Mucosa of rectum (tissue), 2 donors: ENCODE measurements around the gene ZNF467.

ENCODE experiments used
- H3K27ac ChIP-seq, 2 donors: one replicate each; pipeline ENCODE4 v1.7.0; 2013; ENCODE audit warnings: inconsistent platforms in 2 of 2, low read depth in 2 of 2, low read length in 2 of 2
- H3K27me3 ChIP-seq, 2 donors: one replicate each; pipeline ENCODE4 v1.7.0; 2013; ENCODE audit warnings: low read length in 2 of 2; ENCODE audit not compliant: control insufficient read depth in 2 of 2, insufficient read depth in 2 of 2
- H3K36me3 ChIP-seq, 2 donors: one replicate each; pipeline ENCODE4 v1.7.0; 2013; ENCODE audit warnings: low read length in 2 of 2; ENCODE audit not compliant: control insufficient read depth in 2 of 2, insufficient read depth in 2 of 2
- H3K4me1 ChIP-seq, 2 donors: one replicate each; pipeline ENCODE4 v1.7.0; 2013; ENCODE audit warnings: low read length in 2 of 2, mild to moderate bottlenecking in 1 of 2; ENCODE audit not compliant: control insufficient read depth in 2 of 2, insufficient read depth in 2 of 2
- H3K4me3 ChIP-seq, 2 donors: one replicate each; pipeline ENCODE4 v1.7.0; 2013; ENCODE audit warnings: low read length in 2 of 2
- H3K9ac ChIP-seq, 2 donors: one replicate each; pipeline ENCODE4 v1.7.0; 2013; ENCODE audit warnings: low read length in 2 of 2, low read depth in 1 of 2, mild to moderate bottlenecking in 1 of 2
- H3K9me3 ChIP-seq, 2 donors: one replicate each; pipeline ENCODE4 v1.7.0; 2013; ENCODE audit warnings: low read length in 2 of 2; ENCODE audit not compliant: control insufficient read depth in 2 of 2
- donor health status: healthy.
- donor health status: Normal muscosa, but diverticular disease.

Gene ZNF467

DNA sequence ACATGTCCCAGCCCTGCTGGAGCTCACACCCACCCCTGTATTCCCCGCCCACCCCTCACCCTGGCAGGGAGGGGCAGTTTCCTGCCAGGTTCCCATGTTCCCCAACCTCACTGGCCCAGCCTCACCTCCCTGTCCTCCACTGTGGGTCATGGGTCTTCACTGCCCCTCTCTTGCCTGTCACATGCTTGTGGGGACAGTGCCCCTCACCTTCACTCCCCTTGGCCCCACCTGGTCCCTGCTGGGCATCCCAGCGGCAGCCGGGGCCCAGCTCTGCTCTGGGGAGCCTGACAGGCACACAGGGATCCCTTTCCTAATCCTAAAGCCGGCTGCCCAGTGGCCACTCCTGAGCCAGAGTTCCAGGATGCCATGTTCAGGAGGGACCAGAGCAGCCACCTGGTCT lies 43.4 kb upstream of the ZNF467 start:
- no peak overlapping the region for H3K4me3 ChIP-seq

DNA sequence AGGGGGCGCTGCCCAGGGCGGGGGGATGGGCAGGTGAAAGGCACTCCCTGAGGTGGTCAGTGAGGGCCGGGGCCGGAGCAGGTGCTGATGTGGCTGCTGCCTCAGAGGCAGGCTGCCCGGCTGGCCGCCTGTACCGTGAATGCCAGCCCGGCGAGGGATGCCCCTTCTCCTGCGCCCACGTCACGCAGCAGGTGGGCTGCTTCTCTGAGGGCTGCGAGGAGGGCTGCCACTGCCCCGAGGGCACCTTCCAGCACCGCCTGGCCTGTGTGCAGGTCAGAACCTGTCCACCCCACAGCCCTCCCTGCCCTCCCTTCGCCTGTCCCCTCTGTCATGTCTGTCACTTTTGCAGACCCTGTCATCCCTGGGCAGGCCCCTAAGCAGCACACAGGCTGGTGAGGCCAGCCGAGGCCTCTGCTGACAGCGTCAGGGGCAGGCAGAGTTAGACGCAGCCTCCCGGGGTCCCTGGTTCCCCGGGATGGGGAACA lies 42.9 kb upstream of the ZNF467 start:
- no peak overlapping the region for H3K4me3 ChIP-seq
- no peak overlapping the region for H3K9ac ChIP-seq
- no peaks in the 10 kb centered on the region for H3K9me3 ChIP-seq
- H3K27ac ChIP-seq, result no peak overlapping the region
- peaks cover 0 to 2% of the 10 kb centered on the region in 2 donors for H3K27me3 ChIP-seq
- H3K36me3 ChIP-seq, result no peaks in the 10 kb centered on the region
- H3K4me1 ChIP-seq, result peaks cover 1 to 4% of the 10 kb centered on the region in 2 donors

More for the DNA sequence above, 43.4 kb upstream of the ZNF467 start:
- Histone ChIP-seq H3K9ac (no peak overlapping the region), H3K9me3 (no peaks in the 10 kb centered on the region), H3K4me1 (peaks cover 6 to 9% of the 10 kb centered on the region in 2 donors), H3K27me3 (peaks cover 0 to 2% of the 10 kb centered on the region in 2 donors), H3K36me3 (no peaks in the 10 kb centered on the region), H3K27ac (no peak overlapping the region)

DNA sequence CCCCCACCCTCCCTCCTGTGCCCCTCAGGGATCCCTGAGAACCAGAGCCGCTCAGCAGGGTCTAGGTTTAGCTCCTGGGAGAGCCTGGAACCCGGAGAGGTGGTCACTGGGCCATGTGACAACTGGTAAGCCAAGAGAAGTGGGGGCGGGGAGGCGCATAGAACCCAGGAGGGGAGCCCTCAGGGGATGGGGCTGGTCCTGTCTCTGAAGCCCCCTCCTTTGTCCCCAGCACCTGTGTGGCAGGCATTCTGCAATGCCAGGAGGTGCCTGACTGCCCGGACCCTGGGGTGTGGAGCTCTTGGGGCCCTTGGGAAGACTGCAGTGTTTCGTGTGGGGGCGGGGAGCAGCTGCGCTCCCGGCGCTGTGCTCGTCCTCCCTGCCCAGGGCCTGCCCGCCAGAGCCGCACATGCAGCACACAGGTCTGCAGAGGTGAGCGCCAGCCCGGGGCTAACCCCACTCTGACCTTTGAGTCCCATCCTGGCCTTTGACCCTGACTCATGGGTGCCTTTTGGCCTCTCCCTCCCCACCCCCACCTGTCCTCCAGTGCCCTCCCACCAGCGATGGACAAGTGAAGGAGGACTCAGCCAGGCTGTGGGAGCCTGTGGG lies 42.4 kb upstream of the ZNF467 start:
- no peak overlapping the region for H3K27ac ChIP-seq
- no peaks in the 10 kb centered on the region for H3K36me3 ChIP-seq
- no peak overlapping the region for H3K9ac ChIP-seq
- no peaks in the 10 kb centered on the region for H3K4me1 ChIP-seq
- H3K9me3 ChIP-seq, result no peaks in the 10 kb centered on the region
- H3K27me3 ChIP-seq, result no peaks in the 10 kb centered on the region
- no peak overlapping the region for H3K4me3 ChIP-seq

DNA sequence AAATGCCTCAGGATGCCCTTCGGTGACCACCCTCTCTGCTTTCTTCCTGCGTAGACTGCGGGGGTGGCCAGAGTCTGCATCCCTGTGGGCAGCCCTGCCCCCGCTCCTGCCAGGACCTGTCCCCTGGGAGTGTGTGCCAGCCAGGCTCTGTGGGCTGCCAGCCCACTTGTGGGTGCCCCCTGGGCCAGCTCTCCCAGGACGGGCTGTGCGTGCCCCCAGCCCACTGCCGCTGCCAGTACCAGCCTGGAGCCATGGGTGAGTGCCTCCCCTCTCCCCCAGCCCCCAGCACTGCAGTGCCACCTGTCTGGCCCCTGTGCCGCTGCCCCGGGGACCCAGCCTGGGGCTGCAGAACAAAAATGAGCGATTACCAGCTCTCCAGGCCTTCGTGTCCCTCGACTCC lies 41.7 kb upstream of the ZNF467 start:
- no peak overlapping the region for H3K9ac ChIP-seq
- H3K4me3 ChIP-seq, result no peak overlapping the region
- no peaks in the 10 kb centered on the region for H3K27me3 ChIP-seq
- H3K27ac ChIP-seq, result no peak overlapping the region
- no peaks in the 10 kb centered on the region for H3K36me3 ChIP-seq
- H3K4me1 ChIP-seq, result no peaks in the 10 kb centered on the region
- H3K9me3 ChIP-seq, result no peaks in the 10 kb centered on the region

DNA sequence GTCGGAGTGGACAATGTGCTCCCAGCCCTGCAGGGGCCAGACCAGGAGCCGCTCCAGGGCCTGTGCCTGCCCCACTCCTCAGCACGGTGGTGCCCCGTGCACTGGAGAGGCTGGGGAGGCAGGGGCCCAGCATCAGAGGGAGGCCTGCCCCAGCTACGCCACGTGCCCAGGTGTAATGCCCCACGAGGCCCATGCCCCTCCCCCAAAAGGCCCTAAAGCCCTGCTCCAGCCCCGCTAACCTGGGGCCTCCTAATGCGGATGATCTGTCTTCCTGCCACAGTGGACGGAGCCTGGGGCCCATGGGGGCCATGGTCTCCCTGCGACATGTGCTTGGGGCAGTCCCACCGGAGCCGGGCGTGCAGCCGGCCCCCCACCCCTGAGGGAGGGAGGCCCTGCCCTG lies 41.1 kb upstream of the ZNF467 start:
- Histone ChIP-seq H3K27me3 (no peaks in the 10 kb centered on the region), H3K9ac (no peak overlapping the region), H3K9me3 (no peaks in the 10 kb centered on the region), H3K4me1 (no peaks in the 10 kb centered on the region), H3K27ac (no peak overlapping the region), H3K4me3 (no peak overlapping the region), H3K36me3 (no peaks in the 10 kb centered on the region)

DNA sequence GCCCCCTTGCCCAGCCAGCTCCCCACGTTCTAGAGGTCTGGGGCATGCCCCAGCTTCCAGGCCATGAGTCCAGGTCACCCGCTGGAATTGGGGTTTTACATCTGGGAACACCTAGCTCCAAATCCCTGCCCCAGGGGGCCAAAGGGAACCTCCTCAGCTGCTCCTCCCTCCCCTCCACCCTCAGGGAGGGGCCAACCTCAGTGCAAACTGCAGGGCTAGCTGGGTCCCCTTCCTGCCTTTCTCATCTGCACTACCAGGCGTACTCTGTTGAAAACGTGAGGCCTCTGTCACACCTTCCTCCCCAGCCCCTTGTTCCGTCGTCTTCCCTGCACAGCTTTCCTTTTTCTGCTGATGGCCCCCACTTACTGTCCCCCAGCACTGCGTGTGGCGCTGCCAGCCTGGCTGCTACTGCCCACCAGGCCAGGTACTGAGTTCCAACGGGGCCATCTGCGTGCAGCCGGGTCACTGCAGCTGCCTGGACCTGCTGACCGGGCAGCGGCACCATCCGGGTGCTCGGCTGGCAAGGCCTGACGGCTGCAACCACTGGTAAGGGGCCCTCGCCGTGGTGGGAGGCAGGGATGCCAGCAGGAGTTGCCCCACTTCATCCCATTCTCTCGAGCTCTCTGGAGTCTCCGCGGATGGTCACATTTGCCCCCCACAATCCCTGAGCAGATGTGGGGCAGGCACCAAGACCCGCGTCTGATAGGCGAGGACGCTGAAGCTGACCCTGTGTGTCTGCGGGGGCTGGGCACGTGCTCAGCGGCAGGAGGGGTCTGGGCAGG lies 40.1 kb upstream of the ZNF467 start:
- H3K9ac ChIP-seq, result no peak overlapping the region
- H3K4me3 ChIP-seq, result no peak overlapping the region
- H3K4me1 ChIP-seq, result no peaks in the 10 kb centered on the region
- no peaks in the 10 kb centered on the region for H3K36me3 ChIP-seq
- H3K27ac ChIP-seq, result no peak overlapping the region
- no peaks in the 10 kb centered on the region for H3K27me3 ChIP-seq
- H3K9me3 ChIP-seq, result no peaks in the 10 kb centered on the region

DNA sequence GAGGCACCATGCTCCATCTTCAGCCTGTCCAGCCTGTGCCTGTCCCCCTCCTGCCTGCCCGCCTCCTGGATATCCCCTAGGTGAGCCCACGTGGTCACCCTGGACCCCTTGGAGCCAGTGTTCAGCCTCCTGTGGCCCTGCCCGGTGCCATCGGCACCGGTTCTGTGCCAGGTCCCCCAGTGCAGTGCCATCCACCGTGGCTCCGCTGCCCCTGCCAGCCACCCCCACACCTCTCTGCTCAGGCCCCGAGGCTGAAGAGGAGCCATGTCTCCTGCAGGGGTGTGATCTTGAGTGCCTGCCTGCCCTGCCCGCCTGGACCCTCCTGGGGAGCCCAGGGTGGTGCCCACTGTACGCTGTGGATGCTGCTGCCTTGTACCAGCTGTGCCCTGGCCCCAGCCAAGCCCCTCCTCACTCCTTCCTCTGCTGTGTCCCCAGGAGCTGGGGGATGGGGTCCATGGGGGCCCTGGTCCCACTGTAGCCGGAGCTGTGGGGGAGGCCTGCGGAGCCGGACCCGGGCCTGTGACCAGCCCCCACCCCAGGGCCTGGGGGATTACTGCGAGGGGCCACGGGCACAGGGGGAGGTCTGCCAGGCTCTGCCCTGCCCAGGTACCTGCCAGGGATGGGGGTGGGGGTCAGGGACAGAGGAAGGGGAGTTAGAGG lies 38.6 kb upstream of the ZNF467 start:
- Histone ChIP-seq H3K9me3 (no peaks in the 10 kb centered on the region), H3K36me3 (no peaks in the 10 kb centered on the region), H3K27ac (no peak overlapping the region), H3K4me3 (no peak overlapping the region), H3K4me1 (no peaks in the 10 kb centered on the region), H3K9ac (no peak overlapping the region), H3K27me3 (no peaks in the 10 kb centered on the region)

DNA sequence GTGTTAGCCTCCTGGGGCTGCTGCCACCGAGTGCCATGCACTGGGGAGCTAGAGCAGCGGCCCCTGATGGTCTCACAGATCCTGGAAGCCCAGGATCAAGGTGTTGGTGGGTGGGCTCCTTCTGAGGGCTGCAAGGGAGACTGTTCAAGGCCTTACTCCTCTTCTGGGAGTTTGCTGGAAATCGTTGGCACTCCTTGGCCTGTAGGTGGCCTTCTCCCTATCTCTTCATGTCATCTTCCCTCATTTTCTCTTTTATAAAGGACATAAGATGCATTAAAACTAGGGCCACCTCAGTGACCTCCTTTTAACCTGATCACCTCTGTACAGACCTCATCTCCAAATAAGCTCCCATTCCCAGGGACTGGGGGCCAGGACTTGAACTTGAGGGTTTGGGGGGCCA lies 37.8 kb upstream of the ZNF467 start:
- no peaks in the 10 kb centered on the region for H3K9me3 ChIP-seq
- H3K27me3 ChIP-seq, result no peaks in the 10 kb centered on the region
- H3K36me3 ChIP-seq, result no peaks in the 10 kb centered on the region
- no peaks in the 10 kb centered on the region for H3K4me1 ChIP-seq
- no peak overlapping the region for H3K4me3 ChIP-seq
- H3K27ac ChIP-seq, result no peak overlapping the region
- no peak overlapping the region for H3K9ac ChIP-seq

DNA sequence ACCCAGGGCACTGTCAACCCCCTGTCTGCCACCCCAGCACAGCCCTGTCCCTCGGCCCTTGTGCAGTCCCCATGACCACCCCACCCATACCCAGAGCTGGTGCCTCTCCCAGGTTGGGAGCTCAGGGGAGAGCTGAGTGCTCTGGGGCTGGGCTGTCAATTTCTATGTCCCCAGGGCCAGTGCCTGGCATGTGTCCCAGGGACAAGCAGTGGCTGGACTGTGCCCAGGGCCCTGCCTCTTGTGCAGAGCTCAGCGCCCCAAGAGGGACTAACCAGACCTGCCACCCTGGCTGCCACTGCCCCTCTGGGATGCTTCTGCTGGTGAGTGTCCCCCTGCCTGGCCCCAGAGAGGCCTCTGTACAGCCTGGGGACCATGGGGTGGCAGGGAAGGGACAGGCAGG lies 35.8 kb upstream of the ZNF467 start:
- no peak overlapping the region for H3K9ac ChIP-seq
- no peaks in the 10 kb centered on the region for H3K4me1 ChIP-seq
- no peaks in the 10 kb centered on the region for H3K9me3 ChIP-seq
- H3K36me3 ChIP-seq, result no peaks in the 10 kb centered on the region
- H3K27ac ChIP-seq, result no peak overlapping the region
- no peak overlapping the region for H3K4me3 ChIP-seq
- no peaks in the 10 kb centered on the region for H3K27me3 ChIP-seq

DNA sequence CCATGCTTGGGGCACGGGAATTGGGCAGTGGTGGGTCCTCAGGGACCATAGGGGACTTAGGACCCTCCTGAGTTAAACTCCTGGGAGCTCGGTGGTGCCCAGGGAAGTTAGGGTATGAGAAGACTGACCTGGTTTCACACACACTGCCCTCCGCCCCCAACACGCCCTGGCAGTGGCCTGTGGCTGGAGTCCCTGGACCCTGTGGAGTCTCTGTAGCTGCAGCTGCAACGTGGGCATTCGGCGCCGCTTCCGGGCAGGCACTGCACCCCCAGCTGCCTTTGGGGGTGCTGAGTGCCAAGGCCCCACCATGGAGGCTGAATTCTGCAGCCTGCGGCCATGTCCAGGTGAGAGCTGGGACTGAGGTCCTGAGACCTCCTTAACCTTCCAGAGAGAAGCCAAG lies 34.9 kb upstream of the ZNF467 start:
- no peak overlapping the region for H3K4me3 ChIP-seq
- no peaks in the 10 kb centered on the region for H3K36me3 ChIP-seq
- H3K27me3 ChIP-seq, result no peaks in the 10 kb centered on the region
- H3K9ac ChIP-seq, result no peak overlapping the region
- H3K27ac ChIP-seq, result no peak overlapping the region
- no peaks in the 10 kb centered on the region for H3K4me1 ChIP-seq
- no peaks in the 10 kb centered on the region for H3K9me3 ChIP-seq
